Mammary epithelial cell (primary cell): Measurements from ENCODE around the gene ODAD3.

Experiments
- EZH2 ChIP-seq: IDR thresholded peaks from 2 replicates; pipeline ENCODE4 v1.6.1; 2012; ENCODE audit warnings: low read length, inconsistent platforms, borderline replicate concordance
- TF ChIP-seq, protein P1 (sequence below), 2 donors: IDR thresholded peaks in 1 of 2; conservative IDR thresholded peaks in 1 of 2; 2 replicates each; pipeline ENCODE4 v1.5.1; 2011 to 2012; ENCODE audit warnings: inconsistent platforms in 2 of 2, low read length in 2 of 2, mild to moderate bottlenecking in 2 of 2, control low read depth in 1 of 2, low read depth in 1 of 2; ENCODE audit not compliant: insufficient read depth in 1 of 2; ENCODE audit errors: extremely low read depth in 1 of 2

DNA sequence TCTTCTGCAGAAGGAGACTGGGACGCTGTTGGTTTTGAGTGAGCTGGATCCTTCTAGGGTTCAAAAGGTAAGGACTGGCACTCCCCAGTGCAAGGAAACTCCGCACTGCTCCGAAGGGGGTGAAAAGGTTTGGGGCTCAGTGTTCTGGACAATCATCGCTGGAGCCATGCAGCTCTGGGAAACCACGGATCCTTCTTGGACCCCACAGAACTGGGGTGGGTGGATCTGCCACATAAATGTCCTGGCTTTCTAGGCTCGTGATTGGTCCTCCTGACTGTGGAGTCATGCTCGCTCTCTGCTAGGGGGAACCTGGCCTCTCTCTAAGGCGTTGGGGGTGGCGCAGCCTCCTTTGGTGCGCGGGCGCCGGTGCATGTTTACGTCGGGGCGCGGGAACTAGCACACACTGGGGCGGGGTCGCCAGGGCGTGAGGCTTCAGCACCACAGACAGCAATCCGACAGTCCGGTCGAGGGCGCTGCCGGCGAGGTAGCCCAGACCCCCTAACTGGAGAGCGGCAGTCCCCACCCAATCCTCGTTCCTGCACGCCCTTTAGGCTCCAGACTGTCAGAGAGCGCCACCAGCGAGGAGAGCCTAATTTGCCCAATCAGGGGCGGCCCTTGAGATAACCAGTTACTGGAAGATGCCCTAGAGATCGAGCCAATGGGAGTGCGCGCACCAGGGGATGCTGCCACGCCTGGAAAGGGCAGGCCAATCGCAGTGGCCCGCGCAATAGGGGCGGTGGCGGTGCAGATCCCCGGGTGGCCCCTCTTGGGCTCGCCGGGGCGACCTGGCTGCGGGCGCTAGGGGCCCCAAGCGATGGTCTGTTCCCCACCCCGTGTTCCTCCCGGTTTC is 46.8 kb upstream of the ODAD3 start:
- TF ChIP-seq, protein P1, sequence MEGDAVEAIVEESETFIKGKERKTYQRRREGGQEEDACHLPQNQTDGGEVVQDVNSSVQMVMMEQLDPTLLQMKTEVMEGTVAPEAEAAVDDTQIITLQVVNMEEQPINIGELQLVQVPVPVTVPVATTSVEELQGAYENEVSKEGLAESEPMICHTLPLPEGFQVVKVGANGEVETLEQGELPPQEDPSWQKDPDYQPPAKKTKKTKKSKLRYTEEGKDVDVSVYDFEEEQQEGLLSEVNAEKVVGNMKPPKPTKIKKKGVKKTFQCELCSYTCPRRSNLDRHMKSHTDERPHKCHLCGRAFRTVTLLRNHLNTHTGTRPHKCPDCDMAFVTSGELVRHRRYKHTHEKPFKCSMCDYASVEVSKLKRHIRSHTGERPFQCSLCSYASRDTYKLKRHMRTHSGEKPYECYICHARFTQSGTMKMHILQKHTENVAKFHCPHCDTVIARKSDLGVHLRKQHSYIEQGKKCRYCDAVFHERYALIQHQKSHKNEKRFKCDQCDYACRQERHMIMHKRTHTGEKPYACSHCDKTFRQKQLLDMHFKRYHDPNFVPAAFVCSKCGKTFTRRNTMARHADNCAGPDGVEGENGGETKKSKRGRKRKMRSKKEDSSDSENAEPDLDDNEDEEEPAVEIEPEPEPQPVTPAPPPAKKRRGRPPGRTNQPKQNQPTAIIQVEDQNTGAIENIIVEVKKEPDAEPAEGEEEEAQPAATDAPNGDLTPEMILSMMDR (conservative IDR thresholded peaks at IDR 0.05 in 1 of 2, IDR thresholded peaks at IDR 0.05 in 1 of 2; ENCODE audit: extremely low read depth in 1 of 2, insufficient read depth in 1 of 2, low read depth in 1 of 2, low read length in 2 of 2), result no peak
- peak; percentile 31 for TF ChIP-seq EZH2
